PFSK-1 (cell line): ENCODE results near the gene CABLES1.

Source experiments
- FOXP2 ChIP-seq: optimal IDR thresholded peaks from 2 replicates; pipeline ENCODE3; 2011; ENCODE audit warnings: borderline replicate concordance, control low read depth, inconsistent platforms; ENCODE audit not compliant: insufficient read depth; ENCODE audit errors: extremely low read length, extremely low read depth
- POLR2AphosphoS5 ChIP-seq: IDR thresholded peaks from 2 replicates; pipeline ENCODE4 v1.6.1; 2012; ENCODE audit warnings: low read depth, mild to moderate bottlenecking, control low read depth, low read length, moderate library complexity
- SIN3A ChIP-seq: IDR thresholded peaks from 2 replicates; pipeline ENCODE4 v1.6.1; 2012; ENCODE audit warnings: mild to moderate bottlenecking, low read length, moderate library complexity, borderline replicate concordance; ENCODE audit not compliant: insufficient read depth
- TAF1 ChIP-seq: IDR thresholded peaks from 2 replicates; pipeline ENCODE4 v1.6.1; 2012; ENCODE audit warnings: low read length, control low read depth, borderline replicate concordance; ENCODE audit not compliant: insufficient read depth
- TF ChIP-seq, protein P1 (sequence below), 2 experiments: IDR thresholded peaks; 2 replicates each; pipeline versions ENCODE4 v1.6.1 to v1.8.0; 2011 to 2012; ENCODE audit warnings: low read depth in 2 of 2, low read length in 2 of 2, control low read depth in 1 of 2, inconsistent platforms in 1 of 2, mild to moderate bottlenecking in 1 of 2, moderate library complexity in 1 of 2; ENCODE audit not compliant: insufficient read depth in 1 of 2

The CABLES1 gene

DNA sequence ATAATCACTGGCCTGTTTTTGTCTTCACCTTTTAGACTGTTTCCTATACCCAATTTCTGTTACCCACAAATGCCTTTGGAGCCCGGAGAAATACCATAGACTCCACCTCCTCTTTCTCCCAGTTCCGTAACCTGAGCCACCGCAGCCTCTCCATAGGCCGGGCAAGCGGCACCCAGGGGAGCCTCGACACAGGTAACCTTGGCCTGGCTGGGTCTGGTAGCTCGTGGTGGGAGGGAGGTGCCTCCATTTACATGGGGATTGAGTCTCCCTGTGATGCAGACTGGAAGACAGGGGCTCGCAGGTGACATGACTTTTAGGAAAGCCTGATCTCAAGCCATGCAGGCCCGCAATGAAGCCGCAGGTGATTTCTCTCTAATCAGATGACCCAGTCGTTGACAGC is 100.6 kb downstream of the CABLES1 start:
- TF ChIP-seq, protein P1, sequence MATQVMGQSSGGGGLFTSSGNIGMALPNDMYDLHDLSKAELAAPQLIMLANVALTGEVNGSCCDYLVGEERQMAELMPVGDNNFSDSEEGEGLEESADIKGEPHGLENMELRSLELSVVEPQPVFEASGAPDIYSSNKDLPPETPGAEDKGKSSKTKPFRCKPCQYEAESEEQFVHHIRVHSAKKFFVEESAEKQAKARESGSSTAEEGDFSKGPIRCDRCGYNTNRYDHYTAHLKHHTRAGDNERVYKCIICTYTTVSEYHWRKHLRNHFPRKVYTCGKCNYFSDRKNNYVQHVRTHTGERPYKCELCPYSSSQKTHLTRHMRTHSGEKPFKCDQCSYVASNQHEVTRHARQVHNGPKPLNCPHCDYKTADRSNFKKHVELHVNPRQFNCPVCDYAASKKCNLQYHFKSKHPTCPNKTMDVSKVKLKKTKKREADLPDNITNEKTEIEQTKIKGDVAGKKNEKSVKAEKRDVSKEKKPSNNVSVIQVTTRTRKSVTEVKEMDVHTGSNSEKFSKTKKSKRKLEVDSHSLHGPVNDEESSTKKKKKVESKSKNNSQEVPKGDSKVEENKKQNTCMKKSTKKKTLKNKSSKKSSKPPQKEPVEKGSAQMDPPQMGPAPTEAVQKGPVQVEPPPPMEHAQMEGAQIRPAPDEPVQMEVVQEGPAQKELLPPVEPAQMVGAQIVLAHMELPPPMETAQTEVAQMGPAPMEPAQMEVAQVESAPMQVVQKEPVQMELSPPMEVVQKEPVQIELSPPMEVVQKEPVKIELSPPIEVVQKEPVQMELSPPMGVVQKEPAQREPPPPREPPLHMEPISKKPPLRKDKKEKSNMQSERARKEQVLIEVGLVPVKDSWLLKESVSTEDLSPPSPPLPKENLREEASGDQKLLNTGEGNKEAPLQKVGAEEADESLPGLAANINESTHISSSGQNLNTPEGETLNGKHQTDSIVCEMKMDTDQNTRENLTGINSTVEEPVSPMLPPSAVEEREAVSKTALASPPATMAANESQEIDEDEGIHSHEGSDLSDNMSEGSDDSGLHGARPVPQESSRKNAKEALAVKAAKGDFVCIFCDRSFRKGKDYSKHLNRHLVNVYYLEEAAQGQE (IDR thresholded peaks at IDR 0.05; ENCODE audit: insufficient read depth in 1 of 2, low read depth in 2 of 2, low read length in 2 of 2), result no peak
- no peak for TF ChIP-seq POLR2AphosphoS5

DNA sequence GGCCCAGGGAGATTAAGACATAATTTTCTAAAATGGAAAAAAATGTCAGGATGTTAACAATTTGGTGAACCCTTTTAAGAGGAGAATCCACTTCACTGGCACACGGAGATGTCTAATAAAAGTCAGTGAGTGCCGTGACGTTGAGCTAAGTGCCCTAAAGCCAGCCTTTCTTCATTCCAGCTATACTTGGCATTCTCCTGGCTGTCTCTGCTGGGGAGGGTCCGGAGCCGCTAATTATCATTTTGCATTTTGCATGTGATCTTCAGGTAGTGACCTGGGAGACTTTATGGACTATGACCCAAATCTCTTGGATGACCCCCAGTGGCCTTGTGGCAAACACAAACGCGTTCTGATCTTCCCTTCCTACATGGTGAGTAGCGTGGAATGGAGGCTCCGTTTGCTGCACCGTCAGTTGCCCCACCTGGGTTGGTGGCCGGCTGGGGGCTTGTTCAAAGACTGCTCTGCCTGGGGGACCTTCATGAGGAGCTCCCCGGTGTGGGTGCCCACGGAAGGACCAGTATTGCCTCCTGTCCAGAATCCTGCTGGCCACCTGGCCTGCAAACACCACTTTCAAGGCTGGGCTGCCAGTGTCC is 101.7 kb downstream of the CABLES1 start:
- TF ChIP-seq, protein P1 (IDR thresholded peaks at IDR 0.05; ENCODE audit: insufficient read depth in 1 of 2, low read depth in 2 of 2, low read length in 2 of 2), result no peak
- no peak for TF ChIP-seq SIN3A
- TF ChIP-seq FOXP2, result no peak
- no peak for TF ChIP-seq TAF1
- no peak for TF ChIP-seq POLR2AphosphoS5

DNA sequence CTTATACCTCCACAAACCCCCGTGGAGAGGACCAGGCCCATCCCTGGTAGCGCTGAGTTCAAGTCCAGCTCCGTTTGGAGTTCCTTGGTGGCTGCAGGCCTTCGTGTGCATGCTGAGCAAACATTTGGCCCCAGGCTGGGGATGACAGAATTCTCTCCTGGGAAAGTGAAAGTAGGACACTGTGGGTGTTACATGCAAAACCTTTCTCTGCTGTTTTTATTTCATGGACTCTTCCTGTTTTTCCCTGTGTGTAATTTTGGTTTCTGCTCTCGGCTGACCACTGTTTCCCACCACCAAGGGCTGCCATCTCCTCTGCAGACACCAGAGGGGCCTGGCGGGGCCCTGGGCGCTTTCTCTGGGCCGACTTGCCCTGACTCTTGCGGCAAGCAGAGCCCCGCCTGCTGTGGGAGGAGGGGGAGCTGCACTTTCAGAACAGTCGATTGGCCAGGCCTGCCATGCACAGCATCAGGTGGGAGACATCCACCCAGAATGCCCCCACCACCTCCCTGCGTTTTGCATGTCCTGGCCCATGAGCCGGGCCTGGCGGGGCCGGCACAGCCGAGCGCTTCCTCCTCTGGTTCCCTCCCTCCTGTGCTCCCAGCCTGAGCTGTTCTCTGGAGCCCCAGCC is 102.4 kb downstream of the CABLES1 start:
- TF ChIP-seq TAF1 (no peak), FOXP2 (no peak), SIN3A (no peak), POLR2AphosphoS5 (no peak)
- TF ChIP-seq, protein P1 (IDR thresholded peaks at IDR 0.05; ENCODE audit: insufficient read depth in 1 of 2, low read depth in 2 of 2, low read length in 2 of 2), result no peak

DNA sequence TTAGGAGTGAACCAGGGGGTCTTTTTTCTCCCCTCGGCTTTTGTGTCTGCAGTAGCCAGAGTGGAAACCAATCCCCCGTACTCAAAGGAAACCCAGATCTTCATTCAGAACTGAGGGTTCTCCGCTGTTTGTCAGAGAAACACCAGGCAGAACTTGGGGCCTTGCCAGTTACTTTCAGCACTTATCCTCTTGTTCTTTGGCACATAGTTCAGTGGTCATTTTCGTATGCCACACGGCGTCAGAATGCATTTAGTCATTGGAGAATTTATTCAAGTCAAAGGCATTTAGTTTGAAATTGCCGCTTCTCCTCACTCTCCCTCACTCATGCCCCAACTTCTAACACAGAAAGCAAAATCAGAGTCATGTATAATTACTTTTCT is 102.9 kb downstream of the CABLES1 start:
- TF ChIP-seq FOXP2 (no peak), TAF1 (no peak), POLR2AphosphoS5 (no peak), SIN3A (no peak)
- TF ChIP-seq, protein P1 (IDR thresholded peaks at IDR 0.05; ENCODE audit: insufficient read depth in 1 of 2, low read depth in 2 of 2, low read length in 2 of 2), result no peak
